Hematopoietic multipotent progenitor cell (in vitro differentiated cells): ENCODE measurements around the gene EVC. TPM values are rescaled to one million over a fixed set of nuclear protein-coding genes. Genes with fewer than 3 reads are reported as not detected.

ENCODE experiments used
- DNase-seq, 3 donors: peaks; one replicate each; pipeline ENCODE4 v3.0.0-alpha.2; 2011 to 2015; ENCODE audit warnings: low read depth in 2 of 3, low spot score in 2 of 3
- total RNA-seq: library from RNA; depleted of rRNA; stranded (reverse); fragments of >200 nt; gene quantifications from one replicate; pipeline ENCODE4 v1.2.3, GENCODE V29; 2012

Gene EVC
- total RNA-seq, 1 donor = 7.8 TPM

DNA sequence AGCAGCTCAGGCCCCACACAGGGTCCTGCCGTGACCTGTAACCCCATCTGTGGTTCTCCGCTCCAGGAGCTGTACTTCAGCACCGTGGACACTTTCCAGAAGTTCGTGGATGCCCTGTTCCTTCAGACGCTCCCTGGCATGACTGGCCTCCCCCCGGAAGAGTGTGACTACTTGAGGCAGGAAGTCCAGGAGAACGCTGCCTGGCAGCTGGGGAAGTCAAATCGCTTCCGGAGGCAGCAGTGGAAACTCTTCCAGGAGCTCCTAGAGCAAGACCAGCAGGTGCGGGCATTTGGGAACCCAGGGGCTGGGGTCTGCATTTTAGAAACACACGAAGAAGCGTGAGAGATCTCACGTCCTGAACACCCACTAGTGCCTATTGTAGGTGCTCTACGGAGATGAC lies 72.5 kb downstream of the EVC start:
- no peak for DNase-seq

GRCh38 chr4:5784021-5784420 lies 73.0 kb downstream of the EVC start:
- DNase-seq = no peak

DNA sequence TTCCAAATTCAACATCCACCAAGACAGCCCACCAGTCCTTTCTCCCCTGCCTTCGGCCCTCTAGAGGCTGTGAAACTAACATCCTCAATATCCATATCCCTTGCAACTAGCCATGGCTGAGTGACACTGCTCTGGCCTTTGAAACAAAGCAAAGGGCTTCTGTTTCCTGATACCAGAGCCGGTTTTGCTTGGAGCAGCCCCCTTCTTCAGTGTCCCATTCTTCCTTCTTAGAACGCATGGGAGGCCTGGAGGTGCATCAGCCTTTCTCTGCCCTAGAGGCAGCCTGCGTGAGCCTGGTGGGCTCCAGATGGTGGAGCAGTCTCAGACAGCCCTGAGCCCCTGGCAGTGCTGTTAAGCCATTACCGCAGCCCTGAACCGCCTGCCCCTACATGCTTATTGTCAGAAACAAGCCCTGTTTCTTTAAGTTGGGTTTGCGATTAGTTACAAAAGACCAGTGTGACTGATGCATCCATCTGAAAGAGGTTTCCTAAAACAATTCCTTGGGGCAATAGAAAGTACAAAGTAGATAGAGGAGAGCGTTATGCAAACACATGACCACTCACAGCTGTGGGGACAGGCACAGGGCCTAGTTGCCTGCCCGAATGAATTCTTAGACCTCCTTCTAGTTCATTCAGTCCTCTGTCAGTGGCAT lies 74.1 kb downstream of the EVC start:
- no peak for DNase-seq

DNA sequence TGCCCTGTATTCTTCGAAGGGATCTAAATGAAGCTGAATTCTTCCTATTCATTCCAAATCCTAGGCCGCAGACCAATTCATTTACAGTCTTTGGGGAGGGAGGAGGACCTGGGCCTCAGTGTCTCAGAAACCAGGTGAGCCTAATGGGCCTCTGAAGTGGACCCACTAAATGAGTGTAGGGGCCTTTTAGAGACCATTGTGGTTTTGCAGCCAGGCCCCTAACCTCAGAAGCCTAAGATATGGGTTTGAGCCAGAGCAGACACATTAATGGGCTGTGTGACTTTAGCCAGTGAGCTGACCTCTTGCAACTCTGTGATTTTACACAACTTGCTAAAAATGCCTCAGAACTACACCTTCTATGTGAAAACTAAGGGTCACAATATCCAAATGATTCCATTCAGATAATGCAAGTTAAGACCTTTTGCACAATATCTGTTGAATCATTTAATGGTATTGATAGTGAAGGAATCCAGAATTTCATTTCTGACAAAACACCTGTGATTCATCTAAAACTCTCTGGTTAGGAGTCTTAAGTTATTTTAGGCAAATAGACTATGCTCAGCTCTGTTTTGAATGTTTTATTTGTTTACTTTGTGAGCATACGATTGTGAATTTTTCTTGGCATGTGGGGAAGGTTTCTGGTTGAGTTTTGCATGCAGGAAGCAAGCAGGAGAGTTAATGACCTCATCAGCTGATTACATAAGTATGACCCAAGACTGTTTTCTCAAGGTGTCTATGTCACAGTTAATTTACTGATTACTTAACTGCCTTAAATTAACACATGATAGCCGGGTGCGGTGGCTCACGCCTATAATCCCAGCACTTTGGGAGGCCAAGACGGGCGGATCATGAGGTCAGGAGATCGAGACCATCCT lies 75.0 kb downstream of the EVC start:
- DNase-seq = no peak

GRCh38 chr4:5787311-5787710 lies 76.3 kb downstream of the EVC start:
- no peak for DNase-seq

DNA sequence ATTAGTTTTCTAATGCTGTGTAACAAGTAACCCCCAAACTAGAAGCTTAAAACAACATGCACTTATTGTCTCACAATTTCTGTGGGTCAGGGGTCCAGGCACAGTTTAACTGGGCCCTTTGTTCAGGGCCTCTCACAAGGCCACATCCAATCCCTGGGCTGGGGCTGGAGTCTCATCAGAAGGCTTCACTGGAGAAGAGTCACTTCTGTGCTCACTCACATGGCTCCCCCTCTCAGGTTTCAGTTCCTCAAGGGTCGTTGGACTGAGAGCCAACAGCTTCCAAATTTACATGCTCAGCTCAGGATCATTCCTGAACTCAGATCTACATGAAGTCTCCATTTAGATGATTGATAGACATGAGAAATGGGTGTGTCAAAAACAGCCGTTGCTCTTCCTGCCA lies 77.1 kb downstream of the EVC start:
- no peak for DNase-seq

DNA sequence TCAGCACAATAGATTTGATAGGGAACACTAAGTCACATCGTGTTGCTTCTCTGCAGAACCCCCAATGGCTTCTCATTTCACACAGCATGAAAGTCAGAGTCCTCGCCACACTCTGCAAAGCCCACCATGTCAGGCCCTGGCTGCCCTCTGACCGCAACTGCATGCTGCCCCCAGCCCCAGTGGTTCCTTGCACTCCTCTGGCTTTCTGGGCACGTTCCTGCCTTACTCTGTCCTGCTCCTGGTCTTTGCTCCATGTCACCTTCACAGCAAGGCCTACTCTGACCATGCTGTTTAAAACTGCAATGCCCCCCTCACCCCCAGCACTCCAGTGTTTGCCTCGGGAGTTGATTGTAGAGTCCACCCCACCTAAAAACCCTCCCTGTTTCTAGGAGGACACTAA lies 78.1 kb downstream of the EVC start:
- DNase-seq = no peak

- DNase-seq = no peak
Observed at GRCh38 chr4:5790546-5790857, 79.5 kb downstream of the EVC start.

DNA sequence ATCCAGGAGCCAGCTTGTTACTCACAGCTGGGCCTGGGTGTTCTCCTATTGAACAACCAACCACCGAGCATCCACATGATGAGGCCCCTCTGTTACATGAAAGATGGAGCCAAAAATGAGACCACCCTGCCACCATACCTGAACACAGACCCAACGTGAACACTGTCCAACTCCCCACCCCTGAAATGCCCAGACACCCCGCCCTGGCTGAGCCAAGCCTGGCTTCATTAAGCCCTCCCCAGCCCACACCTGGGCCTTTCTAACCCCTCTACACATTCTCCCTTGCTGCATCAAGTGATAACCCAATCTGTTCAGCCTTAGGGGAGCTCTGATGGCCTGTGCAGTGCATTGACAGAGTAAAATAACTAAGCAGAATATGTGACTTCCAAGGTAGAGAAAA lies 80.7 kb downstream of the EVC start:
- no peak for DNase-seq

- DNase-seq = no peak
Observed at GRCh38 chr4:5793514-5793913, 82.5 kb downstream of the EVC start.

- no peak for DNase-seq
Observed at GRCh38 chr4:5795580-5795979, 84.6 kb downstream of the EVC start.

DNA sequence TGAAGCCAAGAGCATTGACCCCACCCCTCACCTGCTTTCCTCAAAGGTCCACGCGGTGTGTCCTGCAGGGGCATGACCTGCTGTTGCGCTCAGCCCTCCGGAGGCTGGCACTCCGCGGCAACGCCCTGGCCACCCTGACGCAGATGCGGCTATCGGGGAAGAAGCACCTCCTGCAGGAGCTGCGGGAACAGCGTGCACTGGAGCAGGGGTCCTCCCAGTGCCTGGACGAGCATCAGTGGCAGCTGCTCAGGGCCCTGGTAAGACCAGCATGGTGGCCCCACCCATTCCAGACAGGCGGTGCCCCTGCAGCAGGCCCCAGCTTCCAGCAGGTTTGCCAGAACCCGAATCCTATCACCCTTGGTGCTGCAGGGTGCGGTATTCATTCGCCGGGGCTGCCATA lies 86.0 kb downstream of the EVC start:
- no peak for DNase-seq

GRCh38 chr4:5797866-5798265 lies 86.9 kb downstream of the EVC start:
- DNase-seq = no peak

- no peak for DNase-seq
Observed at GRCh38 chr4:5798462-5798861, 87.5 kb downstream of the EVC start.

DNA sequence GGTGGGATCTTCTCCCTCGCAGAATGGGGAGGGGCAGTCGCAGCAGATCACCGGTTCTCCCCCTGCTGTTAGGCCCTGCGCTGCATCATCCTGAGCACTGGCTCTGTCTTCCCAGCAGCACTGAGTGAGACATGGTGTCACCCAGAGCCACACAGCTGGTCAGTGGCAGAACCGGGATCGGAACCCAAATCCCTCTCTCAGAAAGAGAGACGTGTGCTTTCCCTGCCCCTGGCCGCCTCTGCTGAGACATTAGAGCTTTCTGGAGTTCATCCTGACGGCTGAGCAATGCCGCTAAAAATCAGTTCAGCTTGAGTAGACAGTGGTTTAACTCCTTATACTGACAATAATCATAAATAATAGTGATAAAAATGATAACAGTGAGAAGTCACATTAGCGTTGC lies 87.9 kb downstream of the EVC start:
- no peak for DNase-seq

DNA sequence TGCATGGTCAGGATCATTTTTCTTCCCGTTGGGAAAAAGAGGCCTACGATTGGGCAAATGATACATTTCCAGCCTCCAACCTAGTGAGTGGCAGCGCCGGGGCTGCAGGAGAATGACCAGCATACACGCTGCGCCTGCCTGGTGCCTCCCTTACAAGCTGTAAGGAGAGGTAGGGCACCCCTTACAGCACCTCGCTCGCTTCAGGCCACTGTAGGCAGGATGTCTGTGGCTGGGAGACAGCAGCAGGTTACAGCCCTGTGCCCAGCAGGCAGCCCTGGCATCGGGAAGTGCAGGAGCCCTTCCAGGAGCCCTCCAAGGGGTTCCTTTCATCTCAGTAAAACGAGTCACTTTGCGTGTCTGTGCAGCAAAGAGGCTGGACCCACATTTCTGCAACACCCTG lies 88.4 kb downstream of the EVC start:
- DNase-seq = no peak

DNA sequence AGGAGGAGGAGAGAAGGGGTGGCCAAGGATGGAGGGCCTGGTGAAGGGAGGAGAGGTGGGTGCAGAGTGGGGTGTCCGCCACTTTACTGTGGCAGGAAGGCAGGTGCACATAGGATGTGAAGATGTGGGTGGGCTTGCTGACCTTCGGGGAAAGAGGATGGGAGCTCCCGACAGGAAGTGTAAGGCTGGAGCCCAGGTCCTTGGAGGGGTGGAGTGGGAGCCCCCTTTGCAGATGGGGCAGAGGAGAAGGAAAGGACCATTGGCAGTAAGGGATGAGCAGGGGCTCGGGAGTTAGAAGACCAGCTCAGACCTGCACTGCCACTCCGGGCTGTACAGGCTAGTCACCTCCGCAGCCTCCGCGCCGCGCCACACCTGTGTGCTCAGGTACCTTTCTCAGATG lies 89.5 kb downstream of the EVC start:
- no peak for DNase-seq

DNA sequence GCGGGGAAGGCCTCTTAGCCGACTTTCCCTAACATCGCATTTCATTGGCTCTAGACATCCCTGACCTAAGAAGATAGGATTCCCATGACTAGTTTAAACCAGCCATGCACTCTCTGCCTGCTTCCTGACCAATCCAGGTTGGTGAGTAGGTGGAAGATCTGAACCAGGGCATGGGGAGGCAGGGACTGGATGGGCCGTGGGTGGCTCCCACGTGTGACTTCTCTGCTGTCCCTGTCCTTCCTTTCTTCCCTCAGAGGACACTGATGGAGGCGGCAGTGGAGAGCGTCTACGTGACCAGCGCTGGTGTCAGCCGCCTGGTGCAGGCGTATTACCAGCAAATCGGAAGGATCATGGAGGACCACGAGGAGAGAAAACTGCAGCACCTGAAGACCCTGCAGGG lies 90.7 kb downstream of the EVC start:
- DNase-seq = no peak

- no peak for DNase-seq
Observed at GRCh38 chr4:5802565-5802964, 91.6 kb downstream of the EVC start.

- DNase-seq = no peak
Observed at GRCh38 chr4:5804656-5805055, 93.7 kb downstream of the EVC start.

DNA sequence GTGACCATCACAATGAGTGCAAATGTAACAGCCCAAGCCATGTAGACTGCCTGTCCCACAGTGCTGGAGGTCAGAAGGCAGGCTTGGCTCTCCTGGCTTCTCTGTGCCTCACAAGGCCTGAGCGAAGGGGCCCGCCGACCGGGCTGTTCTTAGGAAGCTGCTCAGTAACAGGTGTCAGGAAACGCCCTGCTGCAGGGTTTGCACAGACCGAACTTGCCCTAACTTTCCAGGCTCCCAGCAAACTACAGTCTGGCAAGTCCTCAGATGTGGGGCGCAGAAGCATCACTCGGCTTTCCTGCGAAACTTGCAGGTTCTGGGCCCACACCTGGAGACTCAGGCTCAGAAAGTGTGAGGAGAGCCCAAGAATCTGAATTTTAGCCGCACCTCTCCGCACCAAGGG lies 94.3 kb downstream of the EVC start:
- DNase-seq = no peak

GRCh38 chr4:5808081-5808741 lies 97.2 kb downstream of the EVC start:
- DNase-seq = no peak
